ENCODE results near the gene COCH. TPM values are rescaled to one million over a fixed set of nuclear protein-coding genes. Genes with fewer than 3 reads are reported as not detected.
A peak's percentile ranks its signal among the peaks of the same experiment; 100 is the strongest.

Gene COCH
- total RNA-seq, 4 donors from 2014 or later: 0.60 to 3.1 (median 1.8) TPM

GRCh38 chr14:30849354-30849753 is 25.0 kb upstream of the COCH start:
- TF ChIP-seq POLR2AphosphoS5 (IDR thresholded peaks at IDR 0.05) (no peak), EP300 (IDR thresholded peaks at IDR 0.05; ENCODE audit: low read depth) (no peak), CTCF (IDR thresholded peaks at IDR 0.05) (no peak), POLR2A (IDR thresholded peaks at IDR 0.05) (no peak)
- no peak overlapping the region for H3K27ac ChIP-seq
- in situ Hi-C loops (cut with MboI; ENCODE audit: low pct_ligation_motif_present in 1 of 4, low pct_unique_long_range_greater_than_20kb in 1 of 4, low sequenced_read_pairs in 3 of 4) (no loop called here), intact Hi-C loops (cut with DNase I; ENCODE audit: low total_unique reads) (no loop called here)
- peak; percentile 17 for DNase-seq
- H3K36me3 ChIP-seq: no peaks in the 10 kb centered on the region
- H3K27me3 ChIP-seq: no peaks in the 10 kb centered on the region
- H3K9me3 ChIP-seq: no peaks in the 10 kb centered on the region
- H3K4me1 ChIP-seq: no peaks in the 10 kb centered on the region
- WGBS, 2 donors (ENCODE audit: low coverage in 1 of 2): 89 to 100% methylated on average over 1 of the region's 1 CpG
- no peak overlapping the region for H3K4me3 ChIP-seq

GRCh38 chr14:30849983-30850382 is 24.4 kb upstream of the COCH start:
- no peak overlapping the region for H3K27ac ChIP-seq

GRCh38 chr14:30853946-30854345 is 20.4 kb upstream of the COCH start:
- no peaks in the 10 kb centered on the region for H3K27me3 ChIP-seq
- TF ChIP-seq POLR2A (IDR thresholded peaks at IDR 0.05) (no peak), POLR2AphosphoS5 (IDR thresholded peaks at IDR 0.05) (no peak)
- DNase-seq: no peak
- H3K4me3 ChIP-seq: no peak overlapping the region
- H3K4me1 ChIP-seq: no peaks in the 10 kb centered on the region
- intact Hi-C loops (cut with DNase I; ENCODE audit: low total_unique reads): no loop called here
- no peak overlapping the region for H3K27ac ChIP-seq
- in situ Hi-C loops (cut with MboI; ENCODE audit: low pct_ligation_motif_present in 1 of 4, low pct_unique_long_range_greater_than_20kb in 1 of 4, low sequenced_read_pairs in 3 of 4): no loop called here
- no peaks in the 10 kb centered on the region for H3K9me3 ChIP-seq
- no peaks in the 10 kb centered on the region for H3K36me3 ChIP-seq

More at GRCh38 chr14:30849983-30850382, 24.4 kb upstream of the COCH start:
- no peak for DNase-seq
- in situ Hi-C loops (cut with MboI; ENCODE audit: low pct_ligation_motif_present in 1 of 4, low pct_unique_long_range_greater_than_20kb in 1 of 4, low sequenced_read_pairs in 3 of 4) (no loop called here), intact Hi-C loops (cut with DNase I; ENCODE audit: low total_unique reads) (no loop called here)
- no peaks in the 10 kb centered on the region for H3K27me3 ChIP-seq
- TF ChIP-seq POLR2A (IDR thresholded peaks at IDR 0.05) (no peak), EP300 (IDR thresholded peaks at IDR 0.05; ENCODE audit: low read depth) (no peak), POLR2AphosphoS5 (IDR thresholded peaks at IDR 0.05) (no peak), CTCF (IDR thresholded peaks at IDR 0.05) (no peak)
- no peaks in the 10 kb centered on the region for H3K9me3 ChIP-seq
- 90 to 100% methylated on average over 1 of the region's 1 CpG for WGBS, 2 donors (ENCODE audit: low coverage in 1 of 2)
- no peaks in the 10 kb centered on the region for H3K36me3 ChIP-seq
- H3K4me3 ChIP-seq: no peak overlapping the region
- no peaks in the 10 kb centered on the region for H3K4me1 ChIP-seq

GRCh38 chr14:30854492-30854891 is 19.9 kb upstream of the COCH start:
- Histone ChIP-seq H3K36me3 (no peaks in the 10 kb centered on the region), H3K4me1 (no peaks in the 10 kb centered on the region), H3K27ac (no peak overlapping the region), H3K9me3 (no peaks in the 10 kb centered on the region), H3K27me3 (no peaks in the 10 kb centered on the region), H3K4me3 (no peak overlapping the region)
- no peak for TF ChIP-seq EP300 (IDR thresholded peaks at IDR 0.05; ENCODE audit: low read depth)
- TF ChIP-seq POLR2A (IDR thresholded peaks at IDR 0.05): no peak
- TF ChIP-seq POLR2AphosphoS5 (IDR thresholded peaks at IDR 0.05): no peak
- TF ChIP-seq CTCF (IDR thresholded peaks at IDR 0.05): no peak
- intact Hi-C loops (cut with DNase I; ENCODE audit: low total_unique reads) (no loop called here), in situ Hi-C loops (cut with MboI; ENCODE audit: low pct_ligation_motif_present in 1 of 4, low pct_unique_long_range_greater_than_20kb in 1 of 4, low sequenced_read_pairs in 3 of 4) (no loop called here)
- DNase-seq: no peak

- intact Hi-C loops (cut with DNase I; ENCODE audit: low total_unique reads) (no loop called here), in situ Hi-C loops (cut with MboI; ENCODE audit: low pct_ligation_motif_present in 1 of 4, low pct_unique_long_range_greater_than_20kb in 1 of 4, low sequenced_read_pairs in 3 of 4) (no loop called here)
- H3K27me3 ChIP-seq: no peaks in the 10 kb centered on the region
- TF ChIP-seq CTCF (IDR thresholded peaks at IDR 0.05) (no peak), POLR2A (IDR thresholded peaks at IDR 0.05) (no peak), POLR2AphosphoS5 (IDR thresholded peaks at IDR 0.05) (no peak), EP300 (IDR thresholded peaks at IDR 0.05; ENCODE audit: low read depth) (no peak)
- 67 to 74% methylated on average over 1 to 6 of the region's 6 CpGs for WGBS, 2 donors (ENCODE audit: low coverage in 1 of 2)
- no peak overlapping the region for H3K27ac ChIP-seq
- no peaks in the 10 kb centered on the region for H3K9me3 ChIP-seq
- H3K36me3 ChIP-seq: no peaks in the 10 kb centered on the region
- no peaks in the 10 kb centered on the region for H3K4me1 ChIP-seq
- no peak overlapping the region for H3K4me3 ChIP-seq
- no peak for DNase-seq
Measured at GRCh38 chr14:30855345-30856037, 18.9 kb upstream of the COCH start.

Measured in transverse colon (tissue), 4 donors.